GM21367 (cell line): Measurements from ENCODE around the gene ERC1.
"Not testable (repeated sequence)": the region's sequence is repeated elsewhere in the genome, so short reads cannot be mapped to it uniquely, and the experiment has no call there.

ENCODE experiments used
- ATAC-seq: cut with Tn5 transposase; IDR thresholded peaks from one replicate; pipeline ENCODE4 v1.9.1; 2021; ENCODE audit not compliant: unreplicated experiment

Gene ERC1

DNA sequence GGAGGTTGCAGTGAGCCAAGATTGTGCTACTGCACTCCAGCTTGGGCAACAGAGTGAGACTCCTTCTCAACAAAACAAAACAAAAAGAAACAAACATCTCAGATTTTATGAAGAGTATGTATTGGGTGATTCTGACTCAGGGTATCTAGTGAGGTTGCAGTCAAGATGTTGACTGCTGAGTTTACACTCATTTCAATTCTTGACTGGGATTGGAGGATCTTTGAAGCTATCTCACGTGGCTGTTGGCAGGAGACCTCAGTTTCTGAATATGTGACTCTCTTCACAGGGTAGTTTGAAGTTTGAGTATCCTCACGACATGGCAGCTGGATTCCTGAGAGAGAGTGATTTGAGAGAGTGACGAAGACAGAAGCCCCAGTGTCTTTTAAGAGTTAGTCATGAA is 29.4 kb downstream of the ERC1 start:
- no peak for ATAC-seq

DNA sequence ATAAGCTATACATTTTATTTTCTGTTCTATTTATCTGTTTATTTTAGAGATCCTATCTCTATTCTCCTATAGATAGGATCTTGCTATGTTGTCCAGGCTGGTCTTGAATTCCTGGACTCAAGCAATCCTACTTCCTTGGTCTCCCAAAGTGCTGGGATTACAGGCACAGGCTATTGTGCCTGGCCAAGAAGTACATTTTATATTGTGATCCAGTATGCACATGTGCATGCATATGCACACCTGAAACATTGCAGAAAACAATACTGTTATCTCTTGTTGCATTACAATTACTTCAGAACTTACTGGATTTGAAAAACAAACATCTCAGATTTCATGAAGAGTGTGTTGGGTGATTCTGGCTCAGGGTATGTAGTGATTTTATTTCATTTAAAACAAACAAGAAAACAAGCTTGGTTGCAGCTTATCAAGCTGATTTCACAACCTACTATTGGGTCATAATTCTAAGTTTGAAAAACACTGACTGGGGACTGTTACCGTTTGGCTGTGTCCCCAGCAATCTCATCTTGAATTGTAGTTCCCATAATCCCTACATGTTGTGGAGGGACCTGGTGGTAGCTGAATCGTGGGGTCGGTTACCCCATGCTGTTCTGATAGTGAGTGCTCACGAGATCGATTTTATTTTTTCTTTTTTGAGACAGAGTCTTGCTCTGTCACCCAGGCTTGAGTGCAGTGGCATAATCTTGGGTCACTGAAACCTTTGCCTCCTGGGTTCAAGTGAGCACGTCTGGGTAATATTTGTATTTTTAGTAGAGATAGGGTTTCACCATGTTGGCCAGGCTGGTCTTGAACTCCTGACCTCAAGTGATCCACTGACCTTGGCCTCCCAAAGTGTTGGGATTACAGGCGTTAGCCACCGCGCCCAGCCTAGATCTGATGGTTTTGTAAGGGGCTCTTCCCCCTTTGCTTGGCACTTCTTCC is 31.3 kb downstream of the ERC1 start:
- no peak for ATAC-seq

- ATAC-seq = no peak
These were observed 39.8 kb downstream of the ERC1 start for GRCh38 chr12:1030779-1031178.

DNA sequence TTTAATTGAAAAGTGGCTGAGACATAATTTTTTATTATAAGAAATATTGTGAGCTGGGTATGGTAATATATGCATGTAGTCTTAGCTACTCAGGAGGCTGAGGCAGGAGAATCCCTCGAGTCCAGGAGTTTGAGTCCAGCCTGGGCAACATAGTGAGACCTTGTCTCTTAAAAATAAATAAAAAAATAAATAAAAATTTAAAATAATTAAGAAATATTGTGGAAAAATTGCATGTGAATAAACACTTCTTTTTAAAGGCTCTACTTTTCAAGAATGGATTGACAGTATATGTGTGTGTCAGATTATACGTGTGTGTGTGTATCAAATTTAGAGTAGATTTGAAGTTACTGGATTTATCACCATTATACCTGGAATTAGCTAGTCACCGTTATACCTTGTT is 43.2 kb downstream of the ERC1 start:
- ATAC-seq = no peak

DNA sequence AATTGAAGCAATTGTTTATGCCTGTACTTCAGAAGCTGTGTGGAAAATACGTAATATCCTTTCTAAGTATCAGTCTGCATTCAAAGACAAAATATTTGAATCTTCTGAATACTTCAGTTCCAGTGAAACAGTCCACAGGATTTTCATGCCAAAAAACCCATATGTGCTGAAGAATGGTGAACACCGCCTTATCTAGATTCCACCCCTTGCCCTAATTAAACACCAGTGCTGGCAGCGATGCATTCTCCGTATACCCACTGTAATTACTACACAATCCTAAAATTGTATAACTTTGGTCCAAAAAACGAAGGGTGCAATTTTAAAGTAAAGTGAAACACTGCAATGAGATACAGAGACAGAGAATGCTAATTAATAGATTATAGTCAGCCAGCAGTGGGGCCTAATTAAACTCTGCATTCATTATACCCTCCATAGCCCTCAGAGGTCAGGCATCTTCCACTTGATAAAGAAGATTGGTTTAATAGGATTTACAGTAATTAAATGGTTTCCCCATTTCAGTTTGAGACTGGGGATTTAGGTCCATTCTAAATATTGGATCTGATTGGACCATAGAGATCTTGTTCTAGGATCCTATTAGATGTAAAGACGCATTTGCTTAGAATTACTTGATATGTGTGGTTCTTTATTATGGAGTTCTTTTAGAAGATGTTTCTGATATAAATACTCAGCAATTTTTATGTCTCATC is 43.9 kb downstream of the ERC1 start:
- no peak for ATAC-seq

GRCh38 chr12:1041478-1041877 is 50.5 kb downstream of the ERC1 start:
- no peak for ATAC-seq

- no peak for ATAC-seq
These were observed 53.2 kb downstream of the ERC1 start for GRCh38 chr12:1044199-1044598.

- no peak for ATAC-seq
These were observed 53.7 kb downstream of the ERC1 start for GRCh38 chr12:1044696-1045095.

GRCh38 chr12:1046727-1047126 is 55.7 kb downstream of the ERC1 start:
- no peak for ATAC-seq

DNA sequence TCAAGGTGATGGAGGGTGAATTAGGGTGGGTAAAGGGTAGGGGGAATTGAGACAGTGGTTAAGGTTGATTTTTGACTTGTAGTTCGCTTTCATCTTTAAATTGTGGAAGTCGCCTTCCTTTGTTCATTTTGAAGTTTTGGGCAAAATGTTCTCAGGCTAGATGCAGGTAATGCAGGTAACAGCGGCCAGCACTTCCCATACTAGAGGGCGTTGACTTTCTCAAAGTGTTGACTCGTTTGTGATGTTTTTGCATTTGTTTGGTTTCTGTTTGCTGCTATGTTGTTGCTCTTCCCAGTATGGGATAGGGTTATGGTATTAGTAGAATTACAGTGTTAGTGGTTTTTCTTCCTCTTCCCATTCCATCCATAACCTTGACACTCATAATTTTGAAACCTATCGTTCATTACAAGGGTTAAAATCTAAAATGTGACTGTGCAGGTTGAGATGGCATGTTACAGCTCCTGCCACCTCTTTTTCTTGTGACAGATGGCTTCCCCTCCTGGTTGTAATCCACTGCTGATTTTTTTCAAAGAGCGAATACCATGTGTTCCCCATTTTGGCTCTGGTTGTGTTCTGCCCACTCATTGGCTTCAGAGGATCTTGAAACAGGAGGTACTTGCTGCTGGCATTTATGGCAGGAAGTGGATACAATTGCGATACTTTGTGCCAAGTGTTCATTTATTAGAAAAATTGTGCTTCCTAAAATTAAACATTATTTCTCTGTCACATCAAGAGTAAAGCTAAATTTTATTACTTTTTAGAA is 57.1 kb downstream of the ERC1 start:
- no peak for ATAC-seq

- no peak for ATAC-seq
These were observed 59.2 kb downstream of the ERC1 start for GRCh38 chr12:1050059-1050707.

- ATAC-seq = not testable (repeated sequence)
These were observed 60.6 kb downstream of the ERC1 start for GRCh38 chr12:1051672-1052071.

GRCh38 chr12:1053690-1054089 is 62.7 kb downstream of the ERC1 start:
- ATAC-seq = no peak

- no peak for ATAC-seq
These were observed 63.3 kb downstream of the ERC1 start for GRCh38 chr12:1054117-1054870.

DNA sequence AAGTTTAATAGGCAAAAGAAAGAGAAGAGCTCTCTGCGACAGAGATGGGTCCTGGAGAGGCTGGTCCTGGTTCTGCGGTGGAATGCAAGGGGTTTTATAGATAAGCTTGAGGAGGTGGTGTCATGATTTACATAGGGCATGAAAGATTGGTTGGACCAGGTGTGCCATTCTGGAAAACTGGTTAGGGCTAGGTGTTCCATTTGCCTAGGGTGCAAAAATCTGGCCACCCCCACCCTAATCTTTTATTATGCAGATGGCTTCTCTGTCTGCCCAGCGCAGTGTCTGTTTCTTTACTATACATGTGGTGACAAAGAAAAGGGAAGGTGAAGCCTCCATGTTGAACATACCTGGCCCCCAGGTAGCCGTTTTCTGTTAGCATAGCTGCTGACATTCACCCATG is 65.4 kb downstream of the ERC1 start:
- ATAC-seq = no peak

DNA sequence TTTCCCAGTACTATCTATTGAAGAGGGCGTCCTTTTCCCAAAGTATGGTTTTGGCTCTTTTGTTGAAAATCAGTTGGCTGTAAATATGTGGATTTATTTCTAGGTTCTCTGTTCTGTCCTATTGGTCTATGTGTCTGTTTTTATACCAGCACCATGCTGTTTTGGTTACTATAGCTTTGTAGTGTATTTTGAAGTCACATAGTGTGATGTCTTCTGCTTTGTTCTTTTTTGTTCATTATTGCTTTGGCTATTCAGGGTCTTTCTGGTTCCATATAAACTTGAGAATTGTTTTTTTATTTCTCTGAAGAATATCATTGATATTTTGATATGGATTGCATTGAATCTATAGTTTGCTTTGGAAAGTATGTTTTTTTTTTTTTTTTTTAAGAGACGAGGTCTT is 67.4 kb downstream of the ERC1 start:
- ATAC-seq = no peak

DNA sequence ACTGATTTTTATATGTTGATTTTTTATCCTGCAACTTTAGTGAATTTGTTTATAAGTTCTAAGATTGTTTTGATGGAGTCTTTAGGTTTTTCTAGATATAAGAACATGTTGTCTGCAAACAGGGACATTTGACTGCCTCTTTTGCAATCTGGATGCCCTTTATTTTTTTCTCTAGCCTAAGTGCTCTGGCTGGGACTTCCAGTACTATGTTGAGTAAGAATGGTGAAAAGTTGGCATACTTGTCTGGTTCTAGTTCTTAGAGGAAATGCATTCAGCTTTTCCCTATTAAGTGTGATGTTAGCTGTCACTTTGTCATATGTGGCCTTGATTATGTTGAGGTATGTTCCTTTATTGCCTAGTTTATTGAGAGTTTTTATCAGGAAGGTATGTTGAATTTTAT is 68.1 kb downstream of the ERC1 start:
- no peak for ATAC-seq

DNA sequence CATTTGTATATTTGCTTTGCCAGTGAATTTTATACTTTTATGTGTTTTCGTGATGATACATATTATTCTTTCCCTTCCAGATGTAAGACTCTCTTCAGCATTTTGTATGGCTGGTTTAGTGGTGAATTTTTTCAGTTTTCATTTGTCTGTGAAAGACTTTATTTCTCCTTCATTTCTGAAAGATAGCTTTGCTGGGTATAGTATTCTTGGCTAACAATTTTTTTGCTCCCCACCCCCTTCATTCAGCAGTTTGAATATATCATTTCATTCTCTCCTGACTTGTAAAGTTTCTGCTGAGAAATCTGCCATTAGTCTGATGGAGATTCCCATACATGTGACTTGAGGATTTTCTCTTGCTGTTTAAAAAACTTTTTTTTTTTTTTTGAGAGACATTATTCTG is 72.8 kb downstream of the ERC1 start:
- no peak for ATAC-seq

- no peak for ATAC-seq
These were observed 73.3 kb downstream of the ERC1 start for GRCh38 chr12:1064317-1064716.

GRCh38 chr12:1065629-1066028 is 74.6 kb downstream of the ERC1 start:
- ATAC-seq = no peak
